Activated naive CD4-positive, alpha-beta T cell treated with anti-CD3 and anti-CD28 coated beads, Interleukin-2, amount 10 ng/mL, durations not matched to agents 7 days and 5 days (primary cell): ENCODE results near the gene EPHA6.
"Not testable (repeated sequence)": the region's sequence is repeated elsewhere in the genome, so short reads cannot be mapped to it uniquely, and the experiment has no call there.

Source experiments
- CTCF ChIA-PET: fragments of 350-600 bp; sonication (Branson Sonifier 250); formaldehyde crosslinking; loops from one replicate; lab custom pipeline; 2021; ENCODE audit warnings: antibody characterized with exemption; lab: Charles Lee
- DNase-seq: peaks from one replicate; pipeline ENCODE4 v3.0.0-alpha.2; 2020
- H3K27ac Mint-ChIP-seq: one replicate; pipeline ENCODE4 v1.8.0; 2021; ENCODE audit warnings: mild to moderate bottlenecking, moderate library complexity, mixed read lengths
- H3K27me3 Mint-ChIP-seq: one replicate; pipeline ENCODE4 v1.8.0; 2021; ENCODE audit warnings: mild to moderate bottlenecking, mixed read lengths
- H3K36me3 Mint-ChIP-seq: one replicate; pipeline ENCODE4 v1.8.0; 2021; ENCODE audit warnings: mixed read lengths
- H3K4me1 Mint-ChIP-seq: one replicate; pipeline ENCODE4 v1.8.0; 2021; ENCODE audit warnings: mixed read lengths
- H3K4me3 Mint-ChIP-seq: one replicate; pipeline ENCODE4 v1.8.0; 2021; ENCODE audit warnings: mild to moderate bottlenecking, moderate library complexity, mixed read lengths
- H3K9me3 Mint-ChIP-seq: one replicate; pipeline ENCODE4 v1.8.0; 2021; ENCODE audit warnings: mixed read lengths

EPHA6 gene

GRCh38 chr3:96852849-96853248, 38.5 kb downstream of the EPHA6 start:
- H3K4me3 Mint-ChIP-seq = no peak overlapping the region
- no peaks in the 10 kb centered on the region for H3K9me3 Mint-ChIP-seq
- DNase-seq = no peak
- H3K27me3 Mint-ChIP-seq = no peaks in the 10 kb centered on the region
- no peaks in the 10 kb centered on the region for H3K36me3 Mint-ChIP-seq
- CTCF ChIA-PET = no interaction called here
- no peaks in the 10 kb centered on the region for H3K4me1 Mint-ChIP-seq
- H3K27ac Mint-ChIP-seq = no peak overlapping the region

DNA sequence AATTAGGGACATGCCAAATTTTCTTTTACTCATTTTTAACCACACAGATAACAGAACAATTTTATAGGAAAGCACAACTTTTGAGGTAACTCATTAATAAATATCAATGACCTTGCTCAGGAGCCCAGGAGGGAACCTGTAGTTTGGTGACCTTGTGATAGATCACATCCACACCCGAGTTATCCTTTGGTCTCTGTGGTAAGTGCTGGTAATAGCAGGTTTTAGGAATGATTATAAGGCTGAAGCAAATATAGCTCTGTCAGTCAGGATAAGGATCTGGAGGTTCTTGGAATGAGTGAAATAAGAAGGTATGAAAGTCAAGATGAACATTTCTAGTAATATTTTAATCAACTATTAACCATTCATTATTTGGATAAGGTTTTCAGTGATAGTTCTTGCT, 46.5 kb downstream of the EPHA6 start:
- H3K4me3 Mint-ChIP-seq = no peak overlapping the region
- H3K27me3 Mint-ChIP-seq = no peaks in the 10 kb centered on the region
- CTCF ChIA-PET = no interaction called here
- no peaks in the 10 kb centered on the region for H3K36me3 Mint-ChIP-seq
- no peak for DNase-seq
- no peaks in the 10 kb centered on the region for H3K9me3 Mint-ChIP-seq
- no peaks in the 10 kb centered on the region for H3K4me1 Mint-ChIP-seq
- H3K27ac Mint-ChIP-seq = no peak overlapping the region

DNA sequence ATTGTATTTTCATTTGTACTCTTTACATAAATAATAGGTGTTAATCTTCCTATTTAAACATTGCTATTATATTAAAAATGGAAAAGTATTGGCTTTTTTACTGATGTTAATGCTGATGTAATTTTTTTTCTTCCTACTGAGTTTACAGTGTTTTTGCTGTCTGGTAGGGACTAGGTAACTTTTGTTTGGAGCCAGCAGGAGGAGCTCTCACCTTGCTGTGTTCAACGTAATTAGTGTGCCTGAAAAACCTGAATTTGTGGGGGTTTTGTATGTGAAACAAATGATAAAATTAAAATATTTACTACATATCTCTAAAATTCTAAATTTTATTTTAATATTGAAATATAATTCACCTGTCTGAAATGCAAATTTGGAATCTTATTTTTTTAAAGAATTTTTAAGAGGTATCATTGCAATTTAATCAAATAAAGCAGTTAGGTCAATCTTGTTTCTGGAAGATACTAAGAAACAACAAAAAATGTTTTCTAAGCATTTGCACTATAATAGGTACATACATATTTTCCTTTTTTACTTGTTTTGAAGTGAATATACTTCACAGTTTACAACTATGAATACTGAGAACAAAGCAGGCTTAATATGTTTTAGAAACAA, 48.8 kb downstream of the EPHA6 start:
- no peaks in the 10 kb centered on the region for H3K27me3 Mint-ChIP-seq
- no peak overlapping the region for H3K4me3 Mint-ChIP-seq
- H3K4me1 Mint-ChIP-seq = no peaks in the 10 kb centered on the region
- no peak overlapping the region for H3K27ac Mint-ChIP-seq
- no peaks in the 10 kb centered on the region for H3K36me3 Mint-ChIP-seq
- no peaks in the 10 kb centered on the region for H3K9me3 Mint-ChIP-seq
- peak; percentile 21 for DNase-seq
- CTCF ChIA-PET = interaction anchor here (1.2 to 2.5 kb wide), 2 partner anchors 794 to 856 kb away, joined by 4 read pairs; no protein-coding TSS in a partner anchor

DNA sequence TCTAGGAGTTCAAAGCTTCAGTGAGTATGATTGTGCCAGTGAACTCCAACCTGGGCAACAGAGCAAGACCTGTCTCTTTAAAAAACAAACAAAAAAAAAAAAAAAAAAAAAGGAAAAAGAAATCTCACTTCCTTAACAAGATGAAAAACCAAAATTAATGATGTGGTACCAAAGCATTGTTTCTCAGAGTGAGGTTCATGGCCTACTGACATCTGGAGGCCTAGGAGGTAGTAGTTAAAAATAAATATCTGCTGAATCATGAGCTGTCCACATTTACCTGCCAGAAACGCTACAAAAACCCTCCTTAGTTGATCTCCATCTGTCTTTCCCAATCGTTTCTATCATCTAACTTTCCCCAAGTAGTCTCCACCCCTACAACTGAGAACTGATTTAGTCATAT, 51.2 kb downstream of the EPHA6 start:
- Mint-ChIP-seq H3K36me3 (no peaks in the 10 kb centered on the region), H3K4me1 (no peaks in the 10 kb centered on the region), H3K27ac (no peak overlapping the region), H3K4me3 (no peak overlapping the region), H3K9me3 (no peaks in the 10 kb centered on the region), H3K27me3 (no peaks in the 10 kb centered on the region)
- DNase-seq = no peak
- CTCF ChIA-PET = no interaction called here

GRCh38 chr3:96869316-96869715, 54.9 kb downstream of the EPHA6 start:
- Mint-ChIP-seq H3K36me3 (no peaks in the 10 kb centered on the region), H3K9me3 (no peaks in the 10 kb centered on the region), H3K27ac (no peak overlapping the region), H3K4me3 (no peak overlapping the region), H3K27me3 (no peaks in the 10 kb centered on the region), H3K4me1 (no peaks in the 10 kb centered on the region)
- CTCF ChIA-PET = no interaction called here
- no peak for DNase-seq

- Mint-ChIP-seq H3K36me3 (no peaks in the 10 kb centered on the region), H3K4me1 (no peaks in the 10 kb centered on the region), H3K27me3 (no peaks in the 10 kb centered on the region), H3K27ac (no peak overlapping the region), H3K4me3 (no peak overlapping the region), H3K9me3 (no peaks in the 10 kb centered on the region)
- CTCF ChIA-PET = no interaction called here
- no peak for DNase-seq
Measured at GRCh38 chr3:96877510-96877909, 63.1 kb downstream of the EPHA6 start.

DNA sequence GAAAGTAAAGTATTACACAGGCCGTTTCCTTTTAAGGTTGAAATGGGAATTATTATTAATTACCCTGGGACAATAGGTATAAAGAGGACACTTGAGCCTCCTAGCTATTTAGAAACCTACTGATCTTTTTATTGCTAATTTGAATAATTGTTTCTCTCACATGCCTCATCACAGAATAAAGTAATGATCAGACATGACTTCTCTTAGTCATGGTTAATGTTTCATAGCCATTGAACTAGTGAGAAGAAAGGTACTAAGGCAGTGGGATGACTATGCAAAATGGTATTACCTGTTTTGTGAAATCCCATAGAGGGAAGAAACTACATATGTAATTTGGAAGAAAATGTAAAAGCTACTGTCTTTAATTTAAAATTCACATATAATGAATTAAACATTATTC, 85.6 kb downstream of the EPHA6 start:
- Mint-ChIP-seq H3K4me1 (no peaks in the 10 kb centered on the region), H3K4me3 (no peak overlapping the region), H3K9me3 (no peaks in the 10 kb centered on the region), H3K27ac (no peak overlapping the region), H3K27me3 (no peaks in the 10 kb centered on the region), H3K36me3 (no peaks in the 10 kb centered on the region)
- CTCF ChIA-PET = no interaction called here
- DNase-seq = no peak

- Mint-ChIP-seq H3K36me3 (no peaks in the 10 kb centered on the region), H3K27me3 (no peaks in the 10 kb centered on the region), H3K4me3 (no peak overlapping the region), H3K27ac (no peak overlapping the region), H3K4me1 (no peaks in the 10 kb centered on the region), H3K9me3 (no peaks in the 10 kb centered on the region)
- no peak for DNase-seq
- CTCF ChIA-PET = no interaction called here
Measured at GRCh38 chr3:96900566-96900965, 86.2 kb downstream of the EPHA6 start.

DNA sequence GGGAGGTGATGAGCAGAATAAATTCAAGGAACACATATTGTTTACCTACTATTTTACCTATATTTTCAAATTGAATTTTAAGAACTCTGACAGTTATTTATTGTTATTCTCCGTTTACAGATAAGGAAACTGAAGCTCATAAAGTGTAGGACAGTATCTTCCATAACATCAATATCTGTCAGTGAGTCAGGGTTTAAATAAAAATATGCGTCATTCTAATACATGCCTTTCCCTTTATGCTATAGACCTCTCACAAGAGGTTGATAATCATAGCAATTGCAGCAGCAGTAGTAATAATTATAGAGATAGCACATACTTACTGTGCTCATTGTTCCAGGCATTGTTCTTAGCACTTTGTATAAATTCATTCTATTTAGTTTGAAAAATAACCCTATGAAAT, 101.1 kb downstream of the EPHA6 start:
- Mint-ChIP-seq H3K4me1 (no peaks in the 10 kb centered on the region), H3K4me3 (no peak overlapping the region), H3K27ac (no peak overlapping the region), H3K36me3 (no peaks in the 10 kb centered on the region), H3K9me3 (peaks cover 2% of the 10 kb centered on the region), H3K27me3 (no peaks in the 10 kb centered on the region)
- CTCF ChIA-PET = no interaction called here
- DNase-seq = no peak

DNA sequence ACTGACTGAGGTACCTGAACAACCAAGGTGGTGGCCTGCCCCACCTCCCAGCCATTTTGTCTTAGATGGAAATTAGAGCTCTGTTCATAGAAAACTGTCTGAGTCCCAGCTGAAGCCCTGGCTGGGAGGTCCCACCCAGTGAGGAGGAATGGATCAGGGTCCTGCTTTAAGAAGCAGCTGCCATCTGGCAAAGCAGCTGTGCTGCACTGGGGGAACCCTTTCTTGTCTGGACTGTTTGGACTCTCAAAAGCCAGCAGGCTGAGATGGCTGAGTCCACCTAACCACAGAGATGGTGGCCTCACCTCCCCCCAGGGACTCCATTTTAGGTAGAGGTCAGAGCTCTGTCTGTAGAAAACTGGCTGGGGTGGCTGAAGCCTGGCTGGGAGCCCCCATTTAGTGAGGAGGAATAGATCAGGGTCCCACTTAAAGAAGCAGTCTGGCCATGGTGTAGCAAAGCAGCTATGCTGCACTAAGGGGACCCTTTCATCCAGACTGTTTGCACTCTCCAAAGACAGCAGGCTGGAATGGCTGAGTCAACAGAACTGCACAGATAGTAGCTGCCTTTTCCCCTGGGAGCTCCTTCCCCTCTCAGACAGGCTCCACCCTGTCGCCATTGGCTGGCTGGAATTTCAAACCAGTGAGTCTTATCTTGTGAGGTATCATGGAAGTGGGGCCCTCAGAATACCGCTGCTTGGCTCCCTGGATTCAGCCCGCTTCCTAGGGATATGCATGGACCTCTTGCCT, 116.9 kb downstream of the EPHA6 start:
- Mint-ChIP-seq H3K36me3 (no peaks in the 10 kb centered on the region), H3K27ac (no peak overlapping the region), H3K4me1 (no peaks in the 10 kb centered on the region), H3K27me3 (no peaks in the 10 kb centered on the region), H3K4me3 (no peak overlapping the region), H3K9me3 (peaks cover 28% of the 10 kb centered on the region)
- no peak for DNase-seq
- CTCF ChIA-PET = no interaction called here

DNA sequence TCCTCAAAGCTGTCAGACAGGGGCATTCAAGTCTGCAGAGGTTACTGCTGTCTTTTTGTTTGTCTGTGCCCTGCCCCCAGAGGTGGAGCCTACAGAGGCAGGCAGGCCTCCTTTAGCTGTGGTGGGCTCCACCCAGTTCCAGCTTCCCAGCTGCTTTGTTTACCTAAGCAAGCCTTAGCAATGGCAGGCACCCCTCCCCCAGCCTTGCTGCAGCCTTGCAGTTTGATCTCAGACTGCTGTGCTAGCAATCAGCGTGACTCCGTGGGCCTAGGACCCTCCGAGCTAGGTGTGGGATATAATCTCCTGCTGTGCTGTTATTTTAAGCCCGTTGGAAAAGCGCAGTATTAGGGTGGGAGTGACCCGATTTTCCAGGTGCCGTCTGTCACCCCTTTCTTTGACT, 127.7 kb downstream of the EPHA6 start:
- H3K27me3 Mint-ChIP-seq, H3K4me1 Mint-ChIP-seq, H3K4me3 Mint-ChIP-seq, H3K36me3 Mint-ChIP-seq, DNase-seq, H3K27ac Mint-ChIP-seq, CTCF ChIA-PET: not testable (repeated sequence)
- peaks cover 16% of the 10 kb centered on the region for H3K9me3 Mint-ChIP-seq

- CTCF ChIA-PET = no interaction called here
- Mint-ChIP-seq H3K27ac (no peak overlapping the region), H3K4me3 (no peak overlapping the region), H3K36me3 (no peaks in the 10 kb centered on the region), H3K27me3 (no peaks in the 10 kb centered on the region), H3K9me3 (peaks cover 2% of the 10 kb centered on the region), H3K4me1 (no peaks in the 10 kb centered on the region)
- DNase-seq = no peak
Measured at GRCh38 chr3:96958856-96959255, 144.5 kb downstream of the EPHA6 start.

- H3K9me3 Mint-ChIP-seq = peaks cover 2% of the 10 kb centered on the region
- CTCF ChIA-PET = no interaction called here
- H3K4me3 Mint-ChIP-seq = no peak overlapping the region
- no peaks in the 10 kb centered on the region for H3K27me3 Mint-ChIP-seq
- no peak overlapping the region for H3K27ac Mint-ChIP-seq
- H3K36me3 Mint-ChIP-seq = no peaks in the 10 kb centered on the region
- DNase-seq = no peak
- no peaks in the 10 kb centered on the region for H3K4me1 Mint-ChIP-seq
Measured at GRCh38 chr3:96959474-96959873, 145.1 kb downstream of the EPHA6 start.

DNA sequence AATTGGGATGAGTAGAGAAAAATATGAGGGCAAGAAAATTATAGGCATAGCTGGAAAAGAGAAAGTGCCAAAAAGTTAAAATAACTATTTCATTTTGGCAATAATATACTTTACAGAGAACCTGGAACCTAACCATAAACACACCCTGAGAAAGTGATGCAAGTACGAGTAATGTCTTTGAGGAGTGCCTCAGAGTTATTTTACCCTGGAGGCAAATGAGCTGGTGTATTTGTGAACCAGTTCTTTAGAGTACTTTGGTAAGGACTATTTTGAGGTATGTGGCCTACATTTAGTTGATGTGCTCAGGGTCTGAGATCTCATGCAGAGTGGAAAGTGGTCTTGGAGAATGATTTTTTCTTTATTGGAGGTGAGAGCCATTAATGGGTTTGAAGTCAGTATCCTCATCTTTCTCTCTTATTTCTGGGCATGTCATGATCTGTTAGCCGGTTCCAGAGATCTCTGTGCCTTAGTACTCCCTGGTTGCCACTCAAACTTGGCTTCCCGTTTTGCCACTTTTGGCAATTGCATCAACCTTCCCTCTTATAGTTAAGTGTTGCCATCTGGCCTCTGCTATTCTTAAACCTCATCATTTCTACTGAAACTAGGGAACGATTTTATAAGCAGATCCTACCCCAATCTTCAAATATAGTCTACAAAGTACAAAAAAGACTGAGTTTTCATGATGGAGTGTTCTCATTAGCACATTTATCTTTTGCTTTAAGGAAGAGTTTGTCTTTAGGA, 145.7 kb downstream of the EPHA6 start:
- Mint-ChIP-seq H3K4me1 (no peaks in the 10 kb centered on the region), H3K4me3 (no peak overlapping the region), H3K36me3 (no peaks in the 10 kb centered on the region), H3K27me3 (no peaks in the 10 kb centered on the region), H3K27ac (no peak overlapping the region), H3K9me3 (peaks cover 2% of the 10 kb centered on the region)
- CTCF ChIA-PET = no interaction called here
- DNase-seq = no peak
